Measurements from ENCODE around the gene SFT2D1.

GRCh38 chr6:166318227-166318626 is 24.1 kb downstream of the SFT2D1 start:
- TF ChIP-seq, protein P1, sequence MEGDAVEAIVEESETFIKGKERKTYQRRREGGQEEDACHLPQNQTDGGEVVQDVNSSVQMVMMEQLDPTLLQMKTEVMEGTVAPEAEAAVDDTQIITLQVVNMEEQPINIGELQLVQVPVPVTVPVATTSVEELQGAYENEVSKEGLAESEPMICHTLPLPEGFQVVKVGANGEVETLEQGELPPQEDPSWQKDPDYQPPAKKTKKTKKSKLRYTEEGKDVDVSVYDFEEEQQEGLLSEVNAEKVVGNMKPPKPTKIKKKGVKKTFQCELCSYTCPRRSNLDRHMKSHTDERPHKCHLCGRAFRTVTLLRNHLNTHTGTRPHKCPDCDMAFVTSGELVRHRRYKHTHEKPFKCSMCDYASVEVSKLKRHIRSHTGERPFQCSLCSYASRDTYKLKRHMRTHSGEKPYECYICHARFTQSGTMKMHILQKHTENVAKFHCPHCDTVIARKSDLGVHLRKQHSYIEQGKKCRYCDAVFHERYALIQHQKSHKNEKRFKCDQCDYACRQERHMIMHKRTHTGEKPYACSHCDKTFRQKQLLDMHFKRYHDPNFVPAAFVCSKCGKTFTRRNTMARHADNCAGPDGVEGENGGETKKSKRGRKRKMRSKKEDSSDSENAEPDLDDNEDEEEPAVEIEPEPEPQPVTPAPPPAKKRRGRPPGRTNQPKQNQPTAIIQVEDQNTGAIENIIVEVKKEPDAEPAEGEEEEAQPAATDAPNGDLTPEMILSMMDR (IDR thresholded peaks at IDR 0.05; ENCODE audit: low read depth, low read length): no peak
- TF ChIP-seq POLR2A (IDR thresholded peaks at IDR 0.05; ENCODE audit: extremely low read depth, insufficient read length): no peak
- no peak for TF ChIP-seq MYC (IDR thresholded peaks at IDR 0.05; ENCODE audit: low read depth, low read length)
